ENCODE measurements around the gene LOX. TPM values are rescaled to one million over a fixed set of nuclear protein-coding genes. Genes with fewer than 3 reads are reported as not detected.

The LOX gene
- total RNA-seq, 1 experiment from 2014 or later: 2.8 TPM

GRCh38 chr5:122076669-122077365 is 1.2 kb downstream of the LOX start:
- POLR2A ChIA-PET (ENCODE audit: low non-redundant PET): no interaction called here
- Histone ChIP-seq H3K36me3 (ENCODE audit: insufficient read depth, low read length, poor library complexity, severe bottlenecking) (no peaks in the 10 kb centered on the region), H3K9me3 (ENCODE audit: low read depth, low read length, poor library complexity, severe bottlenecking) (no peaks in the 10 kb centered on the region), H3K27me3 (replicated peaks; ENCODE audit: insufficient read depth, low read depth, low read length, poor library complexity) (peaks cover 3% of the 10 kb centered on the region), H3K4me3 (ENCODE audit: low read depth, low read length, poor library complexity, severe bottlenecking) (peak overlapping the region; percentile 60), H3K4me1 (ENCODE audit: insufficient read depth, low read length, poor library complexity, severe bottlenecking) (peaks cover 6% of the 10 kb centered on the region), H3K27ac (ENCODE audit: low read depth, low read length, poor library complexity, severe bottlenecking) (no peak overlapping the region)
- no TSS peak for BruUV-seq (replicated peaks)
- CTCF ChIA-PET: interaction anchor here (0.9 kb wide), 1 partner anchor 108 kb away, joined by 3 read pairs; no protein-coding TSS in a partner anchor
- intact Hi-C loops (cut with micrococcal nuclease; ENCODE audit: unreplicated experiment): loop anchor here (2.0 kb wide), 1 partner anchor 104 kb away; no protein-coding TSS in a partner anchor
- DNase-seq (ENCODE audit: low spot score): peak; percentile 78
- TF ChIP-seq CTCF (conservative IDR thresholded peaks at IDR 0.05; ENCODE audit: low read depth, low read length) (peak; percentile 95), EZH2 (IDR thresholded peaks at IDR 0.05; ENCODE audit: borderline replicate concordance, low read depth, low read length, poor library complexity, severe bottlenecking) (no peak)

DNA sequence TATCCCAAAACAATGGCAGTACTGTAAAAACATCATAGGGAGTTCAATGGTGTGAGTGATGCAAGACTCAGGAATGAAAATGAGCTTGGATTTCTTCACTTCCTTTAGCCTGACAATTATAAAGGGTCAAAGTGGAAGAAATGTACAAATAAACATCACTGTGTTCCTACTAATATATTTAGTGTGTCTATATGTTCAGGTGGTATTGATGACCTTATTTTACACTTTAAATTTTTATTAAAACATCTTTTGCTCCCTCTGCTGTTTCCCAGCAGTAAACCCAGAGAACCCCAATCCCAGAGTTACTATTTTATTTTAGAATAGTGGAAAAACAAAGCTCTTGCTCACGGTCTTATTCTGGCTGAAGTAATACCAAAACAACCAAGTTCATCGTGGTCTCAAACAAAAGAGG is 2.0 kb downstream of the LOX start:
- DNase-seq (ENCODE audit: low spot score): peak; percentile 17
- Histone ChIP-seq H3K36me3 (ENCODE audit: insufficient read depth, low read length, poor library complexity, severe bottlenecking) (no peaks in the 10 kb centered on the region), H3K9me3 (ENCODE audit: low read depth, low read length, poor library complexity, severe bottlenecking) (no peaks in the 10 kb centered on the region), H3K27ac (ENCODE audit: low read depth, low read length, poor library complexity, severe bottlenecking) (no peak overlapping the region), H3K4me1 (ENCODE audit: insufficient read depth, low read length, poor library complexity, severe bottlenecking) (peaks cover 6% of the 10 kb centered on the region), H3K4me3 (ENCODE audit: low read depth, low read length, poor library complexity, severe bottlenecking) (peak overlapping the region; percentile 60), H3K27me3 (replicated peaks; ENCODE audit: insufficient read depth, low read depth, low read length, poor library complexity) (peaks cover 3% of the 10 kb centered on the region)
- CTCF ChIA-PET: interaction anchor here (0.9 kb wide), 1 partner anchor 107 kb away, joined by 3 read pairs; no protein-coding TSS in a partner anchor
- BruUV-seq (replicated peaks): no TSS peak
- no peak for TF ChIP-seq CTCF (conservative IDR thresholded peaks at IDR 0.05; ENCODE audit: low read depth, low read length)
- no peak for TF ChIP-seq EZH2 (IDR thresholded peaks at IDR 0.05; ENCODE audit: borderline replicate concordance, low read depth, low read length, poor library complexity, severe bottlenecking)
- POLR2A ChIA-PET (ENCODE audit: low non-redundant PET): no interaction called here
- intact Hi-C loops (cut with micrococcal nuclease; ENCODE audit: unreplicated experiment): loop anchor here (2.0 kb wide), 1 partner anchor 103 kb away; no protein-coding TSS in a partner anchor

GRCh38 chr5:122073864-122074263 is 4.2 kb downstream of the LOX start:
- DNase-seq (ENCODE audit: low spot score): no peak
- POLR2A ChIA-PET (ENCODE audit: low non-redundant PET): no interaction called here
- Histone ChIP-seq H3K9me3 (ENCODE audit: low read depth, low read length, poor library complexity, severe bottlenecking) (no peaks in the 10 kb centered on the region), H3K36me3 (ENCODE audit: insufficient read depth, low read length, poor library complexity, severe bottlenecking) (no peaks in the 10 kb centered on the region), H3K4me1 (ENCODE audit: insufficient read depth, low read length, poor library complexity, severe bottlenecking) (peaks cover 6% of the 10 kb centered on the region), H3K27ac (ENCODE audit: low read depth, low read length, poor library complexity, severe bottlenecking) (no peak overlapping the region), H3K27me3 (replicated peaks; ENCODE audit: insufficient read depth, low read depth, low read length, poor library complexity) (peaks cover 3% of the 10 kb centered on the region), H3K4me3 (ENCODE audit: low read depth, low read length, poor library complexity, severe bottlenecking) (no peak overlapping the region)
- intact Hi-C loops (cut with micrococcal nuclease; ENCODE audit: unreplicated experiment): no loop called here
- CTCF ChIA-PET: no interaction called here
- no TSS peak for BruUV-seq (replicated peaks)
- TF ChIP-seq CTCF (conservative IDR thresholded peaks at IDR 0.05; ENCODE audit: low read depth, low read length) (no peak), EZH2 (IDR thresholded peaks at IDR 0.05; ENCODE audit: borderline replicate concordance, low read depth, low read length, poor library complexity, severe bottlenecking) (no peak)

Data from A673 (cell line).